Neural progenitor cell (in vitro differentiated cells): ENCODE measurements around the gene SEMA6A. TPM values are rescaled to one million over a fixed set of nuclear protein-coding genes. Genes with fewer than 3 reads are reported as not detected.

Experiments used
- DNase-seq: peaks from one replicate; pipeline ENCODE4 v3.0.0-alpha.2; 2016; ENCODE audit warnings: low spot score
- H2AFZ ChIP-seq: fragments of 200-600 bp; sonication (generic); replicated peaks from 2 replicates; pipeline ENCODE4 v1.6.1; 2016; ENCODE audit warnings: antibody characterized with exemption
- H3F3A ChIP-seq: fragments of 200-600 bp; sonication (generic); 2 replicates; pipeline ENCODE4 v1.6.1; 2016; ENCODE audit warnings: antibody characterized with exemption, low read depth
- H3K27ac ChIP-seq: fragments of 200-600 bp; sonication (generic); 2 replicates; pipeline ENCODE4 v1.5.1; 2016; ENCODE audit warnings: mild to moderate bottlenecking
- H3K27me3 ChIP-seq: fragments of 200-600 bp; sonication (generic); 2 replicates; pipeline ENCODE4 v1.6.1; 2016; ENCODE audit warnings: mild to moderate bottlenecking, moderate library complexity
- H3K36me3 ChIP-seq: fragments of 200-600 bp; sonication (generic); 2 replicates; pipeline ENCODE4 v1.5.1; 2016
- H3K4me1 ChIP-seq: fragments of 200-600 bp; sonication (generic); 2 replicates; pipeline ENCODE4 v1.6.1; 2016; ENCODE audit warnings: mixed run types
- H3K4me2 ChIP-seq: fragments of 200-600 bp; sonication (generic); 2 replicates; pipeline ENCODE4 v1.6.1; 2016
- H3K4me3 ChIP-seq: fragments of 200-600 bp; sonication (generic); 2 replicates; pipeline ENCODE4 v1.5.1; 2016
- H3K79me2 ChIP-seq: fragments of 200-600 bp; sonication (generic); 2 replicates; pipeline ENCODE4 v1.6.1; 2016; ENCODE audit warnings: low read depth
- H3K9ac ChIP-seq: fragments of 200-600 bp; sonication (generic); 2 replicates; pipeline ENCODE4 v1.6.1; 2016
- H3K9me3 ChIP-seq: fragments of 200-600 bp; sonication (generic); 2 replicates; pipeline ENCODE4 v1.5.1; 2016; ENCODE audit warnings: low read depth
- H4K20me1 ChIP-seq: fragments of 200-600 bp; sonication (generic); 2 replicates; pipeline ENCODE4 v1.6.1; 2016; ENCODE audit warnings: low read depth
- H3K27ac Mint-ChIP-seq: 3 replicates; pipeline ENCODE4 v1.8.0; 2021; ENCODE audit warnings: mixed read lengths
- H3K27me3 Mint-ChIP-seq: 2 replicates; pipeline ENCODE4 v1.8.0; 2022; ENCODE audit warnings: low read depth, mild to moderate bottlenecking, inconsistent platforms, moderate library complexity, mixed read lengths; ENCODE audit not compliant: insufficient read depth
- H3K36me3 Mint-ChIP-seq: 3 replicates; pipeline ENCODE4 v1.8.0; 2021; ENCODE audit warnings: mixed read lengths
- H3K4me1 Mint-ChIP-seq: 3 replicates; pipeline ENCODE4 v1.8.0; 2021; ENCODE audit warnings: mixed read lengths
- H3K4me3 Mint-ChIP-seq: 3 replicates; pipeline ENCODE4 v1.8.0; 2021; ENCODE audit warnings: mild to moderate bottlenecking, moderate library complexity, mixed read lengths
- H3K9me3 Mint-ChIP-seq: 3 replicates; pipeline ENCODE4 v1.8.0; 2020; ENCODE audit warnings: mixed read lengths
- EZH2 ChIP-seq: fragments of 200-600 bp; sonication (generic); IDR thresholded peaks from 2 replicates; pipeline ENCODE4 v1.6.1; 2017; ENCODE audit warnings: antibody characterized with exemption, mild to moderate bottlenecking, moderate library complexity
- EZH2phosphoT487 ChIP-seq: fragments of 200-600 bp; sonication (generic); IDR thresholded peaks from 2 replicates; pipeline ENCODE4 v1.6.1; 2017; ENCODE audit warnings: antibody characterized with exemption
- total RNA-seq: library from RNA; depleted of rRNA; stranded (reverse); fragments of >200 nt; gene quantifications from 2 replicates; pipeline ENCODE4 v1.2.3, GENCODE V29; 2015; ENCODE audit warnings: low replicate concordance
- TF ChIP-seq, protein P1 (sequence below): fragments of 200-600 bp; sonication (generic); IDR thresholded peaks from 2 replicates; pipeline ENCODE4 v1.5.1; 2017; ENCODE audit warnings: antibody characterized with exemption, mild to moderate bottlenecking

Gene SEMA6A
- 75.3 and 86.4 TPM in 2 replicates for total RNA-seq

DNA sequence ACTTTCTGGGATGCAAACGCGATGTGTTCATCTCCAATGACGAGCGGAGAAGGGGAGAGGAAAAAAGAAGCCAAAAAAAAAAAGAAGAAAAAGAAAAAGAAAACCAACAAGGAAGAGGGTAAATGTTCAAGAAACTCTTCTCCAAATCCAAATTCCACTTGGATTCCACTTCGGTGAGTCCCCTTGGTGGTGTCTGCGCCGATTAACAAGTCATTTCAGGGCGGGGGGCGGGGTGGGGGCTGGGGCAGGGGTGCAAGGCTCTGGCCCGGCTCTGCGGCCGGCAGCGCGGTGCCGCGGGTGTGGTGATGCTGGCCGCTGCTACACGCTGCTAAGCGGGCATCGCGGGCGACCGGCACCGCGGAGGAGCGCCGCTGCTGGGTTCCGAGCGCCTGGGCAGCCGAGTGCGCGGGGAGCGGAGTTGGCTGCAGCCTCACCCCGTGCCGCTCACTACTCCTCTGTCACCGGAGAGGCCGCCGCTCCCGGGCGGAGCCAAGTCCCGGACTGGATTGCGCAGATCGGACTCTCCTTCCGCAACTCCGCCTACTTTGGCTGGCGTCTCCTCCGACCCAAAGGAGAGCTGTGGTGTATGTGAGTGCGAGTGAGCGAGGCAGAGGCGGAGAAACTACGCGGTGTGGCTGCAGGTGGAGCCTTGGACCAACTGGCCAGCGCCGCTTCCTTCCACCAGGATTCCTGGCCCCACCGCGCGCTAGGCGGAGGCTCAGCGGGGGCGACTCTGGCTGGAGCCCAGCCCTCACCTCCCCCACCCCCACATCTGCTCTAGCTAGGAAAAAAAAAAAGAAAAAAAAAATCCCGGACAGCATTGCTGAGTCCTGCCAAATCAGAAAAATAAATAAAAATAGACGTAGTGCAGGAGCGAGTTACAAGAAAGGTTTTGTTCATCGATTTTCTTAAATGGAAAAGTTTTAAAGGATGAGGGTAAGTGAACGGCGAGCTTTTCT lies at the start of gene SEMA6A:
TSS of gene SEMA6A (minus strand) at position 457 of the 959 bp plus-strand sequence. CDS start 69,879 bp downstream, outside the sequence.
- H3K4me1 Mint-ChIP-seq = peaks cover 22% of the 10 kb centered on the region

DNA sequence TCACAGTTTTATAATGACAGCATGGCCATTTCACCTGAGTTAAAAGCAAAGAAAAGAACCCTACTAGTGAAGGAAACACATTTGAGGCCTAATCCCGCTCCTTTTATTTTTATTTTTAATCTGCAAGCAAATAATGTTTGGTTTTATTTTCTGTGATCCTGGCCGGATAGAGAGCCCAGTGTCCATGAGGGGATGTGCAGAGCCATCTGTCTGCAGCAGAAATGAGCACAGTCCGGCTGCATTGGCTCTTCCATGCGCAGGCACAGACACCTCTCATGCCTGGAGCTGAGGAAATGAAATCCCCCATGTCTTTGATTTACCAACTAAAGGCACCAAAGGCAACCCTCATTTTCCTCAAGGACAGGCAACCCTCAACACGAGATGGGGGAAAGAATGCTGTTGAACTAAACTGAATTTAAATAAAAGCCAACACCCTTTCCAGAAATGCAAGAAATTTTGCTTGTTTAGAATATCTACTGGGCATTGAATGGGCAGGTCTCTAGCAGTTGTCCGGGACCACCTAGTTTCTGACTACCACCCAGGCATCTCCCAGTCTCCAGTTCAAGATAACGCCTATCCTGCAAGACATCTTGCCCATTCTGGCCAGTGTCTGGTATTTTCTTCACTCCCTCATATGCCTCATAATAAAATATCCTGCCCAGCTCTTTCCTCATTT lies 47.9 kb upstream of the SEMA6A start:
- Histone ChIP-seq H3K4me2 (peak overlapping the region; percentile 14), H3K36me3 (no peaks in the 10 kb centered on the region), H3K9me3 (no peaks in the 10 kb centered on the region), H3K79me2 (no peaks in the 10 kb centered on the region), H4K20me1 (no peaks in the 10 kb centered on the region), H3K4me3 (no peak overlapping the region), H3K27ac (no peak overlapping the region), H3K27me3 (no peaks in the 10 kb centered on the region), H3F3A (peaks cover 4% of the 10 kb centered on the region), H3K9ac (no peak overlapping the region), H2AFZ (peak overlapping the region; percentile 69), H3K4me1 (peaks cover 32% of the 10 kb centered on the region)
- no peak for DNase-seq
- peaks cover 2% of the 10 kb centered on the region for H3K27me3 Mint-ChIP-seq
- TF ChIP-seq EZH2 = no peak
- no peak overlapping the region for H3K4me3 Mint-ChIP-seq
- no peaks in the 10 kb centered on the region for H3K36me3 Mint-ChIP-seq
- no peaks in the 10 kb centered on the region for H3K9me3 Mint-ChIP-seq
- H3K27ac Mint-ChIP-seq = no peak overlapping the region
- H3K4me1 Mint-ChIP-seq = peaks cover 43% of the 10 kb centered on the region

More for the DNA sequence above, at the start of gene SEMA6A:
- TF ChIP-seq, protein P1, sequence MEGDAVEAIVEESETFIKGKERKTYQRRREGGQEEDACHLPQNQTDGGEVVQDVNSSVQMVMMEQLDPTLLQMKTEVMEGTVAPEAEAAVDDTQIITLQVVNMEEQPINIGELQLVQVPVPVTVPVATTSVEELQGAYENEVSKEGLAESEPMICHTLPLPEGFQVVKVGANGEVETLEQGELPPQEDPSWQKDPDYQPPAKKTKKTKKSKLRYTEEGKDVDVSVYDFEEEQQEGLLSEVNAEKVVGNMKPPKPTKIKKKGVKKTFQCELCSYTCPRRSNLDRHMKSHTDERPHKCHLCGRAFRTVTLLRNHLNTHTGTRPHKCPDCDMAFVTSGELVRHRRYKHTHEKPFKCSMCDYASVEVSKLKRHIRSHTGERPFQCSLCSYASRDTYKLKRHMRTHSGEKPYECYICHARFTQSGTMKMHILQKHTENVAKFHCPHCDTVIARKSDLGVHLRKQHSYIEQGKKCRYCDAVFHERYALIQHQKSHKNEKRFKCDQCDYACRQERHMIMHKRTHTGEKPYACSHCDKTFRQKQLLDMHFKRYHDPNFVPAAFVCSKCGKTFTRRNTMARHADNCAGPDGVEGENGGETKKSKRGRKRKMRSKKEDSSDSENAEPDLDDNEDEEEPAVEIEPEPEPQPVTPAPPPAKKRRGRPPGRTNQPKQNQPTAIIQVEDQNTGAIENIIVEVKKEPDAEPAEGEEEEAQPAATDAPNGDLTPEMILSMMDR = peak; percentile 19
- no peak for TF ChIP-seq EZH2
- no peak for TF ChIP-seq EZH2phosphoT487
- H2AFZ ChIP-seq = peak within 1 kb of the TSS; percentile 74
- peak; percentile 97 for DNase-seq
- H3K9ac ChIP-seq = peak within 1 kb of the TSS; percentile 73
- peaks cover 3% of the 10 kb centered on the region for H3K36me3 Mint-ChIP-seq
- peaks cover 9% of the 10 kb centered on the region for H3K27me3 Mint-ChIP-seq
- peak within 1 kb of the TSS; percentile 99 for H3K4me3 ChIP-seq
- peaks cover 28% of the 10 kb centered on the region for H3K4me1 ChIP-seq
- peak within 1 kb of the TSS; percentile 49 for H3K27ac ChIP-seq
- peaks cover 59% of the 10 kb centered on the region for H3K79me2 ChIP-seq
- H3K27ac Mint-ChIP-seq = peak within 1 kb of the TSS; percentile 98
- peak within 1 kb of the TSS; percentile 98 for H3K4me3 Mint-ChIP-seq
- H3K4me2 ChIP-seq = peak within 1 kb of the TSS; percentile 91
- no peaks in the 10 kb centered on the region for H3K9me3 Mint-ChIP-seq
- H3K36me3 ChIP-seq = no peaks in the 10 kb centered on the region
- peaks cover 28% of the 10 kb centered on the region for H3F3A ChIP-seq
- H3K27me3 ChIP-seq = no peaks in the 10 kb centered on the region
- peaks cover 47% of the 10 kb centered on the region for H4K20me1 ChIP-seq
- no peaks in the 10 kb centered on the region for H3K9me3 ChIP-seq

GRCh38 chr5:116621599-116621998 lies 47.0 kb upstream of the SEMA6A start:
- peak overlapping the region; percentile 69 for H2AFZ ChIP-seq
- no peak overlapping the region for H3K27ac ChIP-seq
- H3K27ac Mint-ChIP-seq = peak overlapping the region; percentile 25

More at GRCh38 chr5:116621599-116621998, 47.0 kb upstream of the SEMA6A start:
- H3K27me3 ChIP-seq = no peaks in the 10 kb centered on the region
- no peak overlapping the region for H3K4me3 ChIP-seq
- H3K4me3 Mint-ChIP-seq = no peak overlapping the region
- no peak overlapping the region for H3K9ac ChIP-seq
- no peaks in the 10 kb centered on the region for H3K36me3 ChIP-seq
- H3K4me1 ChIP-seq = peaks cover 29% of the 10 kb centered on the region
- no peaks in the 10 kb centered on the region for H4K20me1 ChIP-seq
- H3K4me2 ChIP-seq = peak overlapping the region; percentile 14
- DNase-seq = peak; percentile 31
- H3K79me2 ChIP-seq = no peaks in the 10 kb centered on the region
- no peaks in the 10 kb centered on the region for H3K36me3 Mint-ChIP-seq
- TF ChIP-seq, protein P1 = no peak
- no peak for TF ChIP-seq EZH2
- no peak for TF ChIP-seq EZH2phosphoT487
- H3K27me3 Mint-ChIP-seq = peaks cover 2% of the 10 kb centered on the region
- peaks cover 4% of the 10 kb centered on the region for H3F3A ChIP-seq
- no peaks in the 10 kb centered on the region for H3K9me3 ChIP-seq
- peaks cover 35% of the 10 kb centered on the region for H3K4me1 Mint-ChIP-seq
- no peaks in the 10 kb centered on the region for H3K9me3 Mint-ChIP-seq
